Measurements from ENCODE around the gene MINDY1.
A peak's percentile ranks its signal among the peaks of the same experiment; 100 is the strongest.

MINDY1 gene

DNA sequence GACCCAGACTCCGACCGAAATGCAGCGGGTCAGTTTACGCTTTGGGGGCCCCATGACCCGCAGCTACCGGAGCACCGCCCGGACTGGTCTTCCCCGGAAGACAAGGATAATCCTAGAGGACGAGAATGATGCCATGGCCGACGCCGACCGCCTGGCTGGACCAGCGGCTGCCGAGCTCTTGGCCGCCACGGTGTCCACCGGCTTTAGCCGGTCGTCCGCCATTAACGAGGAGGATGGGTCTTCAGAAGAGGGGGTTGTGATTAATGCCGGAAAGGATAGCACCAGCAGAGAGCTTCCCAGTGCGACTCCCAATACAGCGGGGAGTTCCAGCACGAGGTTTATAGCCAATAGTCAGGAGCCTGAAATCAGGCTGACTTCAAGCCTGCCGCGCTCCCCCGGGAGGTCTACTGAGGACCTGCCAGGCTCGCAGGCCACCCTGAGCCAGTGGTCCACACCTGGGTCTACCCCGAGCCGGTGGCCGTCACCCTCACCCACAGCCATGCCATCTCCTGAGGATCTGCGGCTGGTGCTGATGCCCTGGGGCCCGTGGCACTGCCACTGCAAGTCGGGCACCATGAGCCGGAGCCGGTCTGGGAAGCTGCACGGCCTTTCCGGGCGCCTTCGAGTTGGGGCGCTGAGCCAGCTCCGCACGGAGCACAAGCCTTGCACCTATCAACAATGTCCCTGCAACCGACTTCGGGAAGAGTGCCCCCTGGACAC, 41.4 kb upstream of the MINDY1 start:
- Histone ChIP-seq H3K27ac (peak overlapping the region; percentile 89), H3K4me2 (ENCODE audit: low read length) (peak overlapping the region; percentile 96), H3K27me3 (ENCODE audit: control insufficient read depth, insufficient read depth, low read length) (no peaks in the 10 kb centered on the region), H3K79me2 (no peaks in the 10 kb centered on the region), H3K36me3 (ENCODE audit: control insufficient read depth, insufficient read depth, low read length) (no peaks in the 10 kb centered on the region), H3K9me3 (ENCODE audit: control insufficient read depth, low read length) (no peaks in the 10 kb centered on the region), H3K4me1 (peaks cover 4% of the 10 kb centered on the region), H2AFZ (peak overlapping the region; percentile 91), H3K9ac (peak overlapping the region; percentile 49), H3K4me3 (ENCODE audit: low read depth, low read length) (peak overlapping the region; percentile 82)
- TF ChIP-seq, protein P1, sequence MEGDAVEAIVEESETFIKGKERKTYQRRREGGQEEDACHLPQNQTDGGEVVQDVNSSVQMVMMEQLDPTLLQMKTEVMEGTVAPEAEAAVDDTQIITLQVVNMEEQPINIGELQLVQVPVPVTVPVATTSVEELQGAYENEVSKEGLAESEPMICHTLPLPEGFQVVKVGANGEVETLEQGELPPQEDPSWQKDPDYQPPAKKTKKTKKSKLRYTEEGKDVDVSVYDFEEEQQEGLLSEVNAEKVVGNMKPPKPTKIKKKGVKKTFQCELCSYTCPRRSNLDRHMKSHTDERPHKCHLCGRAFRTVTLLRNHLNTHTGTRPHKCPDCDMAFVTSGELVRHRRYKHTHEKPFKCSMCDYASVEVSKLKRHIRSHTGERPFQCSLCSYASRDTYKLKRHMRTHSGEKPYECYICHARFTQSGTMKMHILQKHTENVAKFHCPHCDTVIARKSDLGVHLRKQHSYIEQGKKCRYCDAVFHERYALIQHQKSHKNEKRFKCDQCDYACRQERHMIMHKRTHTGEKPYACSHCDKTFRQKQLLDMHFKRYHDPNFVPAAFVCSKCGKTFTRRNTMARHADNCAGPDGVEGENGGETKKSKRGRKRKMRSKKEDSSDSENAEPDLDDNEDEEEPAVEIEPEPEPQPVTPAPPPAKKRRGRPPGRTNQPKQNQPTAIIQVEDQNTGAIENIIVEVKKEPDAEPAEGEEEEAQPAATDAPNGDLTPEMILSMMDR (IDR thresholded peaks at IDR 0.05): peak; percentile 40

DNA sequence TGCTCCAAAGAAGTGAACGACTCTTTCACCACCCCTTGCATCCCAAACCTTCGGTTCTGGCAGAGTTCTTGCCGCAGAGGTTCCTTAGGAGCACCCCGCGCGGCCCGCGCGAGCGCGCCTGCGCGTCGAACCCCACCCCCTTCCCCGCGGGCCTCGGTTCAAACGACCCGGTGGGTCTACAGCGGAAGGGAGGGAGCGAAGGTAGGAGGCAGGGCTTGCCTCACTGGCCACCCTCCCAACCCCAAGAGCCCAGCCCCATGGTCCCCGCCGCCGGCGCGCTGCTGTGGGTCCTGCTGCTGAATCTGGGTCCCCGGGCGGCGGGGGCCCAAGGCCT, 40.9 kb upstream of the MINDY1 start, which contains the start of gene C1orf56:
Gene C1orf56, plus strand, starts transcription at position 161 of the 334 bp plus-strand sequence. Its CDS starts 97 bp downstream, at position 258.
- H3K79me2 ChIP-seq: no peaks in the 10 kb centered on the region
- no peaks in the 10 kb centered on the region for H3K9me3 ChIP-seq (ENCODE audit: control insufficient read depth, low read length)
- H2AFZ ChIP-seq: peak within 1 kb of the TSS; percentile 91
- H3K36me3 ChIP-seq (ENCODE audit: control insufficient read depth, insufficient read depth, low read length): no peaks in the 10 kb centered on the region
- peak within 1 kb of the TSS; percentile 49 for H3K9ac ChIP-seq
- H3K27me3 ChIP-seq (ENCODE audit: control insufficient read depth, insufficient read depth, low read length): no peaks in the 10 kb centered on the region
- peak within 1 kb of the TSS; percentile 82 for H3K4me3 ChIP-seq (ENCODE audit: low read depth, low read length)
- TF ChIP-seq, protein P1 (IDR thresholded peaks at IDR 0.05): no peak
- H3K4me2 ChIP-seq (ENCODE audit: low read length): peak within 1 kb of the TSS; percentile 96
- H3K4me1 ChIP-seq: peaks cover 4% of the 10 kb centered on the region
- peak within 1 kb of the TSS; percentile 89 for H3K27ac ChIP-seq

DNA sequence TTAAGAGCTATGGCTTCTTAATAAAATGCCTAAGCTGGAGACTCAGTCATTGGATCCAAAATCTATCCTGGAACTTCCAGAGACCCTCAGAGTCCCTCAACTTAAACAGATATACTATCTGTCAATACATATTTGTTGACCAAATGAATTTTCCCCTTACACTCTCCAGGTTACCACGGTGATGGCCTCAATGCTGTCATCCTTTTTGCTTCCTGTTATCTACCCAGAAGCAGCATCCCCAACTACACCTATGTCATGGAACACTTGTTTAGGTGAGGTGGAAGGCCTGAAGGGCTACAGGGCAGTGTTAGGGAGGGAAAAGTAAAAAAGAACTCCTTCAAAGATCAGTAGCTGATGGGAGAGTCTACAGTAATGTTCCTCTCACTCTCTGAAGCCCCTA, 36.5 kb upstream of the MINDY1 start:
- H3K4me3 ChIP-seq (ENCODE audit: low read depth, low read length): no peak overlapping the region
- H3K9me3 ChIP-seq (ENCODE audit: control insufficient read depth, low read length): no peaks in the 10 kb centered on the region
- no peak overlapping the region for H3K27ac ChIP-seq
- H3K4me1 ChIP-seq: no peaks in the 10 kb centered on the region
- no peaks in the 10 kb centered on the region for H3K36me3 ChIP-seq (ENCODE audit: control insufficient read depth, insufficient read depth, low read length)
- no peaks in the 10 kb centered on the region for H3K79me2 ChIP-seq
- H3K27me3 ChIP-seq (ENCODE audit: control insufficient read depth, insufficient read depth, low read length): no peaks in the 10 kb centered on the region
- no peak overlapping the region for H3K4me2 ChIP-seq (ENCODE audit: low read length)
- TF ChIP-seq, protein P1 (IDR thresholded peaks at IDR 0.05): no peak
- no peak overlapping the region for H2AFZ ChIP-seq
- no peak overlapping the region for H3K9ac ChIP-seq

DNA sequence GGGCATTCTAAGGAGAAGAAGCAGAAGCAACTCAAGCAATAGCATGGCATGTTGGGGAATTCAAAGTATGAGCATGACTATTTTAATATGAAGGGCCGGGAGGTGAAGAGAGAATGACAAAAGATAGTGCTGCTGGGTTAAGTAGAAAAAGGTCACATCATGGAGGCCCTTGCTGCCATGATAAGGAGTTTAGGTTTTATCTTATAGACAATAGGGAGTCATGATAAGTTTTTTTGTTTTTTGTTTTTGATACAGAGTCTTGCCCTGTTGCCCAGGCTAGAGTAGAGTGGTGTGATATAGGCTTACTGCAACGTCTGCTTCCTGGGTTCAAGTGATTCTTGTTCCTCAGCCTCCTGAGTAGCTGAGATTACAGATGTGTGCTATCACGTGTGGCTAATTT, 32.8 kb upstream of the MINDY1 start:
- Histone ChIP-seq H3K36me3 (ENCODE audit: control insufficient read depth, insufficient read depth, low read length) (no peaks in the 10 kb centered on the region), H3K4me1 (no peaks in the 10 kb centered on the region), H3K79me2 (no peaks in the 10 kb centered on the region), H3K27me3 (ENCODE audit: control insufficient read depth, insufficient read depth, low read length) (no peaks in the 10 kb centered on the region), H3K27ac (no peak overlapping the region), H3K4me3 (ENCODE audit: low read depth, low read length) (no peak overlapping the region), H2AFZ (no peak overlapping the region), H3K9me3 (ENCODE audit: control insufficient read depth, low read length) (no peaks in the 10 kb centered on the region), H3K4me2 (ENCODE audit: low read length) (no peak overlapping the region), H3K9ac (no peak overlapping the region)
- TF ChIP-seq, protein P1 (IDR thresholded peaks at IDR 0.05): no peak

DNA sequence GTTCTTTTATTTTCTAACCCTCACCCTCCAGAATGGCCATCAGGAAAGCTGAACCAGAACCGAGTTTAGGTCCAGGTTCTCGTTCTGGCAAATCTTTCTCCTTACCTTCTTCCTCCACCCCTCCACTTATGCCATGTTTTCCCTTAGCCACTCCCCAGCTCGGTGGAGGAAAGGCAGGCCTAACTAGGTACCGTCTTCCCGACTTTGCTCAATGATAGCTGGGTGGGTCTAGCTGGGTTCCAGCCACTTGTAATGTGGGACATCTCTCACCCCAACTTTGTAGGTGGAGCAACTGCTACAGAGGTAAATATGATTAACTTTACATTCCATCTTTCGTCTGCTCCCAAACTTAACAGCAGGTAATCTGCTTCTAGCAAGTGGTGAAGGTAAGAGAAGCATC, 30.3 kb upstream of the MINDY1 start:
- Histone ChIP-seq H3K27ac (no peak overlapping the region), H3K9ac (no peak overlapping the region), H3K79me2 (no peaks in the 10 kb centered on the region), H3K4me3 (ENCODE audit: low read depth, low read length) (peak overlapping the region; percentile 45), H3K4me2 (ENCODE audit: low read length) (peak overlapping the region; percentile 66), H3K27me3 (ENCODE audit: control insufficient read depth, insufficient read depth, low read length) (no peaks in the 10 kb centered on the region), H2AFZ (no peak overlapping the region), H3K4me1 (no peaks in the 10 kb centered on the region), H3K36me3 (ENCODE audit: control insufficient read depth, insufficient read depth, low read length) (no peaks in the 10 kb centered on the region), H3K9me3 (ENCODE audit: control insufficient read depth, low read length) (no peaks in the 10 kb centered on the region)
- TF ChIP-seq, protein P1 (IDR thresholded peaks at IDR 0.05): no peak

Data from parathyroid adenoma (tissue), 2 donors.